GM19099 (cell line): ENCODE data around the gene MMP24.

Experiments used
- POLR2A ChIP-seq: IDR thresholded peaks from 3 replicates; pipeline ENCODE4 v1.6.1; 2011; ENCODE audit warnings: low read depth; ENCODE audit not compliant: insufficient read length; ENCODE audit errors: extremely low read depth

The MMP24 gene

GRCh38 chr20:35325401-35325800 is 98.9 kb downstream of the MMP24 start:
- no peak for TF ChIP-seq POLR2A

- TF ChIP-seq POLR2A: no peak
Measured at GRCh38 chr20:35326021-35326739, 99.7 kb downstream of the MMP24 start.
